Stimulated activated CD4-positive, alpha-beta T cell treated with anti-CD3 and anti-CD28 coated beads, TNF-alpha, amount 100 ng/mL, for 4 hours (primary cell): ENCODE data around the gene POLR2E.

ENCODE experiments used
- DNase-seq, 3 experiments: peaks; one replicate each; pipeline ENCODE4 v3.0.0-alpha.2; 2020; ENCODE audit warnings: low read depth in 3 of 3

The POLR2E gene

DNA sequence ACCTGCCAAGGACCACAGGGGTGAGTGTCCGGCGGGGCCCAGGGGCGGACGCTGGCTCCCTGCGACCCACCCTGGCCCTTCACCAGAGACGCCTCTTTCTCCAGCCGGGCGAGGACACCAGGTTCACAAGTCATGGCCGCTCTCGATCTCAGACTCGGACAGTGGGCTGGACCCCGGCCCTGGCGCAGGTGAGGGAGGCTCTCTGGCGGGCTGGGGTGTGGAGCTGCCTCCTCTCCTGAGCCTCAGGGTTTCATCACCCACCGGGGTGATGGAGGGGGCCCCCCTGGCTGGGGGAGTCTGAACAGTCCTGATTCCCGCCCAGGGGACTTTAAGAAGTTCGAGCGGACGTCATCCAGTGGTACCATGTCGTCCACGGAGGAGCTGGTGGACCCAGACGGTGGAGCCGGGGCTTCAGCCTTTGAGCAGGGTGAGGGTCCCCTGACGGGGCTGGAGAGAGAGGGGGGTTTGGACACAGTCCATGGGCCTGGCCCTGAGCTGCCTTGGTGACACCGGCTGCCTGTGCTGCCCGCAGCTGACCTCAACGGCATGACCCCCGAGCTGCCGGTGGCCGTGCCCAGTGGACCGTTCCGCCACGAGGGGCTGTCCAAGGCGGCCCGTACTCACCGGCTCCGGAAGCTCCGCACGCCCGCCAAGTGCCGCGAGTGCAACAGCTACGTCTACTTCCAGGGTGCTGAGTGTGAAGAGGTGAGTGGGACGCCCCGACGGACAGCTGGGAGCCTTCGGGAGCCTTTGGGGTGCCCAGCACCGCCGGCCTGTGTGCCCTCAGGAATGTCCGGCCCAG, 14.6 kb downstream of the POLR2E start:
- no peak for DNase-seq

GRCh38 chr19:1079566-1080111, 15.5 kb downstream of the POLR2E start:
- DNase-seq: no peak

DNA sequence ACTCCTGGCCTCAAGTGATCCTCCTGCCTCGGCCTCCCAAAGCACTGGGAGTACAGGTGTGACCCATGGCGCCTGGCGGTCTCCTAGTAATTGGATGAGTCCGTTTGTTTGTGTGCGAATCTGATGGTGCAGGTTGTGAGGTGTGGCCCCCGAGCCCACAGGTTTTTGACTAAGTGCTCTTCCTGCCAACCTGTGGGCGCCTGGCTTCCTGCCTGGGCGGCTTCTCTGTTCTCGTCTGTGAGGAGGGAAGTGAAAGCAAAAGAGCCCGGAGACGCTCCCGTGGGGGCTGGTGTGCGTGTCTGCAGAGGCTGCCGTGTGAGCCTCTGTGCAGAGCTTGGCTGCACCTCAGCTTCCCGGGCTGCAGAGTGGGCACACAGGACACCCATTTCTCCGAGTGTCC, 18.2 kb downstream of the POLR2E start:
- peak; percentile 74 to 92 (median 84) for DNase-seq

- DNase-seq: no peak
Measured at GRCh38 chr19:1076046-1076386, 19.2 kb downstream of the POLR2E start.

GRCh38 chr19:1074544-1075283, 20.5 kb downstream of the POLR2E start:
- DNase-seq: peak; percentile 77 to 93 (median 80)

GRCh38 chr19:1073956-1074517, 21.1 kb downstream of the POLR2E start:
- no peak for DNase-seq

DNA sequence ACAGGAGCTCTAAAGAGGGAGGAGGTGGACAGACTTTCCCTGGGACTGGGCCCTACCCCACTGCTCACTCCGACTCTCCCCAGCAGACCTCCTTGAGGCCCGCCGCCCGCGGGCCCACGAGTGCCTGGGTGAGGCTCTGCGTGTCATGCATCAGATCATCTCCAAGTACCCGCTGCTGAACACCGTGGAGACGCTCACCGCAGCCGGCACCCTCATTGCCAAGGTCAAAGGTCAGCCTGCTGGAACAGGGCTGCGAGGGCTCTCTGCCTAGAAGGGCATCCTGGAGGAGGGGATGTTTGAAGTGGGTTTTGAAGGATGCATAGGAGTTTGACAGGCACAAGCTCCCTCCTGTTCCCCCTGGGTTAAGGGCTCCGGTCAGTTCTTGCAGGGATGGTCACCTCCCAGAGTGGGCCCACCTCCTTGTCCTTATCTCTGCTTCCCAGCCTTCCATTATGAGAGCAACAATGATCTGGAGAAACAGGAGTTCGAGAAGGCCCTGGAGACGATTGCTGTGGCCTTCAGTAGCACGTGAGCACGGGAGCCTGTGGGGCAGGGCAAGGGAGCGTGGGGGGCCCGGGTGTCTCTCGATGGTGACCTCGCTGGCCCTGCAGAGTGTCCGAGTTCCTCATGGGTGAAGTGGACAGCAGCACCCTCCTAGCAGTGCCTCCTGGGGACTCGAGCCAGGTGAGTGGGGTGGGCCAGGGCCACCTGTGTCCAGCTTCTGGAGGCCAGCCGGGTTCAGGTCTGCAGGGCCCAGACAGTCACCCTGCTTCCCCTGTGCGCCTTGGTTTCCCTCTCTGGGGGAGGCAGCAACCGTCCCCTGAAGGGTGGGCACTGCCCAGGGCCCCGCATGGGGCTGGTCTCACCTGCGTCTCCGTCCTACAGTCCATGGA, 21.9 kb downstream of the POLR2E start:
- DNase-seq: no peak

GRCh38 chr19:1072371-1073015, 22.7 kb downstream of the POLR2E start:
- DNase-seq: no peak

GRCh38 chr19:1070931-1071791, 24.0 kb downstream of the POLR2E start:
- DNase-seq: no peak

DNA sequence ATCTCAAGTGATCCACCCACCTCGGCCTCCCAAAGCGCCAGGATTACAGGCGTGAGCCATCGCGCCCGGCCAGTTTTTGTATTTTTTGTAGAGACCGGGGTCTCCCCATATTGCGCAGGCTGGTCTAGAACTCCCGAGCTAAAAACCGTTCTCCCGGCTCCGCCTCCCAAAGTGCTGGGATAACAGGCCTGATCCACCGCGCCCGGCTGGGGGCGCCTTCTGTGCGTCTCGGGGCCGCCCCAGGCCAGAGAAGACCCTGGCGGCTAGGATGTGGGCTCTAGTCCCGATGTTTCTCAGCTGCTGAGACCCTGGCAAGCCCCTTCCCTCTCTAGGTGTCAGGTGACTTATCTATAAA, 24.6 kb downstream of the POLR2E start:
- DNase-seq: no peak

GRCh38 chr19:1069009-1069779, 26.0 kb downstream of the POLR2E start:
- no peak for DNase-seq

DNA sequence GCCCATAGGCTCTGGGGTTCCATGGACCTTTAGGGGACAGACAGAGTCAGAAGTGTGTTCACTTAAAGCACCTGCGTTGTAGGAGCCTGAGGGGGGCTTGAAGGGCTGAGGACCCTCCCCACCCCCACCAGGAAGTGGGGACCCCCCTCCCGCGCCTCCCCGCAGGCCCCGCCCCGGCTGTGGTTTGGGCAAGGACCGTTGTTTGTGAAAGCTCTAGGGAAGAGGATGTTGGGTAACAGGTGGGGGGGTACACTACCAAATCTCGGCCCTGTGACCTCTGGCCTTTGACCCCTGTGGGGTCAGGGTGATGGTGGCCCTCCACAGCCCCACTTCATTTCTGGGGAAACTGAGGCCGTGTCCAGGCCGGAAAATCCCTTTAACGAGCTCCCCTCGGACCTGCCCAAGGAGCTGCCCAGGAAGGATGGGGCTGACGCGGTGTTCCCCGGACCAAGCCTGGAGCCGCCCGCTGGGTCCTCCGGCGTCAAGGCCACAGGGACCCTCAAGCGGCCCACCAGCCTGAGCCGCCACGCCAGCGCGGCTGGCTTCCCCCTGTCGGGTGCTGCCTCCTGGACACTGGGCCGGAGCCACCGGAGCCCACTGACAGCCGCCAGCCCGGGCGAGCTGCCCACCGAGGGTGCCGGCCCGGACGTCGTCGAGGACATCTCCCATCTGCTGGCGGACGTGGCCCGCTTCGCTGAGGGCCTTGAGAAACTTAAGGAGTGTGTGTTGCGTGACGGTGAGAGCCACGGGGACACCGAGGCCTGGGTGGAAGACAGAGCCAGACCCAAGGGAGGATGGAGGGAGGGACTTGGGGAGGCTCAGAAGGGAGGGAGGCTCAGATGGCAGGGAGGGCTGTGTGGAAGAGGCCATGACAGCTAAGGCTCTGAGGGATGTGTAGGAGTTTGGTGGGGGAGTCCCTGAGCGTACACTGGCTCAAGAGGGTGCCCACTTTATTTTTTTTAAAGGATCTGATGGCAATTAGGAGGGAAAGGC, 26.9 kb downstream of the POLR2E start:
- peak in 1 of 3 experiments; percentile 43 for DNase-seq

- no peak for DNase-seq
Measured at GRCh38 chr19:1067341-1067957, 27.7 kb downstream of the POLR2E start.

DNA sequence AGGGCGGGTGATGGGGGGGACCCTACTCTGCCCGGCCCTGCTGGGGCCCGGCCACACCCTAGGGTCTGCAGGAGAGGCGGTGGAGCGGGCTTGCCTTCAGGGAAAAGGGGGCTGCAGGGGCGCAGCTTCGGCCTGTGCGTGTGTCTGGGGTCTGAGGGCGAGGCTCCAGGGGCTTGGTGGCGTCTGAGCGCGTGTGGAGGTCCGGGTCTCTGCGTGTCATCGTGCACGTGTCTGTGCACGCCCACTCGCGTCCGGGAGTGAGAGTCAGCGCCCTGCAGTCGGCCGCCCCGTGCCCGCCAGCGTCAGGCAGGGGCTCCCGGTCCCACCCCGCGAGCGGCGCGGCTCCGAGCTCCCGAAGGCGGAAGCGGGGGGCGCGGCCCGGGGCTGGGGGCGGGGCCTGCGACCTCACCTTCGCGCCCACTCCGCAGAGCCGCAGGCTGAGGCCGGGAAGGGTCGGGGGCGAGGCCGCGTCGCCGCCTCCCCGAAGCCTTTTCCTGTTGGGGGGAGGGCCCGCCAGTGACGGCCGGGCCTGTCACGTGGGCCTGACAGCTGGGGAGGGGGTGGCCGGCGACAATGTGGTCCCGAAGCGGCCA, 28.3 kb downstream of the POLR2E start, which contains the start of gene ARHGAP45:
Gene ARHGAP45 (plus strand): TSS at position 420 of the 593 bp plus-strand sequence. CDS start 239 bp downstream, outside the sequence.
- peak; percentile 68 to 78 (median 70) for DNase-seq

- no peak for DNase-seq
Measured at GRCh38 chr19:1066251-1066747, 28.9 kb downstream of the POLR2E start.

- DNase-seq: no peak
Measured at GRCh38 chr19:1065606-1066109, 29.5 kb downstream of the POLR2E start.
